Measurements from ENCODE around the gene SH3GL1.
A peak's percentile ranks its signal among the peaks of the same experiment; 100 is the strongest.
"Not testable (repeated sequence)": the region's sequence is repeated elsewhere in the genome, so short reads cannot be mapped to it uniquely, and the experiment has no call there.

SH3GL1 gene

GRCh38 chr19:4337906-4338440, 62.4 kb downstream of the SH3GL1 start:
- Histone ChIP-seq H3K9me2 (ENCODE audit: low read depth, low read length) (no peaks in the 10 kb centered on the region), H2AFZ (ENCODE audit: low read length) (no peak overlapping the region), H3K79me2 (ENCODE audit: insufficient read depth, low read length) (no peaks in the 10 kb centered on the region), H3K4me2 (ENCODE audit: low read length) (peak overlapping the region; percentile 52), H3K27ac (ENCODE audit: low read depth, low read length, poor library complexity, severe bottlenecking) (no peak overlapping the region), H3K27me3 (ENCODE audit: insufficient read depth, low read length) (no peaks in the 10 kb centered on the region), H3K4me1 (ENCODE audit: insufficient read depth, low read length, severe bottlenecking) (peaks cover 15% of the 10 kb centered on the region), H3K4me3 (ENCODE audit: low read depth, low read length, poor library complexity, severe bottlenecking) (peak overlapping the region; percentile 37), H4K20me1 (ENCODE audit: insufficient read depth, low read length) (no peaks in the 10 kb centered on the region), H3K9me3 (ENCODE audit: low read length) (no peaks in the 10 kb centered on the region), H3K36me3 (ENCODE audit: insufficient read depth, low read length) (no peaks in the 10 kb centered on the region), H3K9ac (ENCODE audit: low read length) (peak overlapping the region; percentile 22; the same call in 1 of the 2 replicates), H3F3A (ENCODE audit: insufficient read depth, low read length) (no peaks in the 10 kb centered on the region)
- no peak for TF ChIP-seq EZH2 (IDR thresholded peaks at IDR 0.05; ENCODE audit: borderline replicate concordance, low read length)
- no peak for TF ChIP-seq CTCF (IDR thresholded peaks at IDR 0.05; ENCODE audit: low read length)

GRCh38 chr19:4334929-4335570, 65.3 kb downstream of the SH3GL1 start:
- Histone ChIP-seq H3K4me1 (ENCODE audit: insufficient read depth, low read length, severe bottlenecking) (peaks cover 9% of the 10 kb centered on the region), H2AFZ (ENCODE audit: low read length) (no peak overlapping the region), H3K9ac (ENCODE audit: low read length) (no peak overlapping the region), H3K9me3 (ENCODE audit: low read length) (no peaks in the 10 kb centered on the region), H3K27me3 (ENCODE audit: insufficient read depth, low read length) (no peaks in the 10 kb centered on the region), H3F3A (ENCODE audit: insufficient read depth, low read length) (no peaks in the 10 kb centered on the region), H3K4me3 (ENCODE audit: low read depth, low read length, poor library complexity, severe bottlenecking) (no peak overlapping the region), H3K36me3 (ENCODE audit: insufficient read depth, low read length) (no peaks in the 10 kb centered on the region), H3K4me2 (ENCODE audit: low read length) (no peak overlapping the region), H4K20me1 (ENCODE audit: insufficient read depth, low read length) (no peaks in the 10 kb centered on the region), H3K79me2 (ENCODE audit: insufficient read depth, low read length) (no peaks in the 10 kb centered on the region), H3K9me2 (ENCODE audit: low read depth, low read length) (no peaks in the 10 kb centered on the region), H3K27ac (ENCODE audit: low read depth, low read length, poor library complexity, severe bottlenecking) (no peak overlapping the region)
- TF ChIP-seq CTCF (IDR thresholded peaks at IDR 0.05; ENCODE audit: low read length) (no peak), EZH2 (IDR thresholded peaks at IDR 0.05; ENCODE audit: borderline replicate concordance, low read length) (no peak)

GRCh38 chr19:4329858-4330257, 70.5 kb downstream of the SH3GL1 start:
- Histone ChIP-seq H2AFZ (ENCODE audit: low read length) (no peak overlapping the region), H3K4me2 (ENCODE audit: low read length) (no peak overlapping the region)

GRCh38 chr19:4328991-4329681, 71.2 kb downstream of the SH3GL1 start:
- H2AFZ ChIP-seq (ENCODE audit: low read length); H4K20me1 ChIP-seq (ENCODE audit: insufficient read depth, low read length); H3K4me2 ChIP-seq (ENCODE audit: low read length); H3K27me3 ChIP-seq (ENCODE audit: insufficient read depth, low read length); H3K79me2 ChIP-seq (ENCODE audit: insufficient read depth, low read length); H3K4me1 ChIP-seq (ENCODE audit: insufficient read depth, low read length, severe bottlenecking); H3K4me3 ChIP-seq (ENCODE audit: low read depth, low read length, poor library complexity, severe bottlenecking); H3K9me3 ChIP-seq (ENCODE audit: low read length); H3K27ac ChIP-seq (ENCODE audit: low read depth, low read length, poor library complexity, severe bottlenecking); H3K9me2 ChIP-seq (ENCODE audit: low read depth, low read length); H3F3A ChIP-seq (ENCODE audit: insufficient read depth, low read length); H3K36me3 ChIP-seq (ENCODE audit: insufficient read depth, low read length); H3K9ac ChIP-seq (ENCODE audit: low read length): not testable (repeated sequence)

More at GRCh38 chr19:4329858-4330257, 70.5 kb downstream of the SH3GL1 start:
- Histone ChIP-seq H3K27me3 (ENCODE audit: insufficient read depth, low read length) (no peaks in the 10 kb centered on the region), H3K9ac (ENCODE audit: low read length) (no peak overlapping the region), H3K79me2 (ENCODE audit: insufficient read depth, low read length) (no peaks in the 10 kb centered on the region), H3K9me2 (ENCODE audit: low read depth, low read length) (no peaks in the 10 kb centered on the region), H3K4me3 (ENCODE audit: low read depth, low read length, poor library complexity, severe bottlenecking) (no peak overlapping the region), H3K27ac (ENCODE audit: low read depth, low read length, poor library complexity, severe bottlenecking) (no peak overlapping the region), H3K36me3 (ENCODE audit: insufficient read depth, low read length) (no peaks in the 10 kb centered on the region), H3K9me3 (ENCODE audit: low read length) (no peaks in the 10 kb centered on the region), H3F3A (ENCODE audit: insufficient read depth, low read length) (no peaks in the 10 kb centered on the region), H4K20me1 (ENCODE audit: insufficient read depth, low read length) (no peaks in the 10 kb centered on the region), H3K4me1 (ENCODE audit: insufficient read depth, low read length, severe bottlenecking) (no peaks in the 10 kb centered on the region)
- TF ChIP-seq CTCF (IDR thresholded peaks at IDR 0.05; ENCODE audit: low read length) (no peak), EZH2 (IDR thresholded peaks at IDR 0.05; ENCODE audit: borderline replicate concordance, low read length) (no peak)
